Measurements from ENCODE around the gene UNC80. TPM values are rescaled to one million over a fixed set of nuclear protein-coding genes. Genes with fewer than 3 reads are reported as not detected.

UNC80 gene
- total and polyA plus RNA-seq, 2 donors (not counting 1 experiment from before 2014, with no cell fraction given) = under 0.01 TPM; not detected in 1

DNA sequence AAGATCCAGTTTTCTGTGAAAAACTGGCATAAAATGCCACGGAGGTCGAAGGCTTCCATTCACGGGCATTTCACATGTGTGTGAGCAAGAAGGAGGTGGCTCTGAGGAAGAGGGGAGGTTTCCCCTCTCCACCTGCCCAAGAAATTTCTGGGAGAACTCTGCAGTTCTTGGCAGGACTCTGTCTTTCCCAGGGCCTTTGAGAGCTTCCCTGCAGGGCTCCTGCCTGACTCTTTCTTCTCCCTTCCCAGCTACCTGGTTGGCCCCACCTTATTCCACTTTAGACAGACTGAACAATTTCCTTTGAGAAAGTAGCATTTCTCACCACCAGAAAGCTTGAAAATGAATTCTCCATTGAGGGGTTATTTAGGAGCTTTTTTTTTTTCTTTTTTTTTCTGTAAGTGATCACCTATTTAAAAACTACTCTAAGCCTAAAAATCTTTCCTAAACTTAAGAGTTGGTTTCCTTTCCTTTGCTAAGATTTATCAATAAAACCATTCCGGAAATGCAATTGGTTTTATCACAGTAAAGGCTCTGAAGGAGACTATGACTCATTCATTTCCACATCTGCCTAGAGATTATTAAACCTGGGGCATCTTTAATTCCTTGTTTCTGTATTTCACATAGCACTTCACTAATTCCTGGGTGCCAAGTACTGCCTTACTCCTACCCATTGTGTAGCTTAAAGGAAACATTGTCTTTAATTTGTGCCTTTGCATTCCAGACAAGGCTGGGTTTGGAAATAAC is 59.3 kb downstream of the UNC80 start:
- Histone ChIP-seq H3K79me2 (ENCODE audit: control insufficient read depth, insufficient read depth, low read length) (no peaks in the 10 kb centered on the region), H3K4me2 (ENCODE audit: extremely low read depth, insufficient read depth, low read length) (no peak overlapping the region), H3K27me3 (ENCODE audit: control insufficient read depth, insufficient read depth, low read length) (no peaks in the 10 kb centered on the region), H3K36me3 (ENCODE audit: control insufficient read depth, insufficient read depth, low read length) (no peaks in the 10 kb centered on the region), H3K4me3 (replicated peaks in 1 of 4; ENCODE audit: control extremely low read depth in 1 of 4, insufficient read depth in 1 of 4, low read depth in 3 of 4, low read length in 4 of 4) (no peak overlapping the region), H3K9ac (ENCODE audit: insufficient read depth, low read length) (no peak overlapping the region), H2AFZ (ENCODE audit: low read length) (no peak overlapping the region), H4K20me1 (ENCODE audit: control insufficient read depth, extremely low read depth, insufficient read depth, low read length) (no peaks in the 10 kb centered on the region), H3K27ac (ENCODE audit: insufficient read depth, low read length) (no peak overlapping the region), H3K4me1 (ENCODE audit: control insufficient read depth, extremely low read depth, insufficient read depth, low read length) (no peaks in the 10 kb centered on the region), H3K9me3 (ENCODE audit: control insufficient read depth, insufficient read depth, low read depth, low read length) (no peaks in the 10 kb centered on the region)
- TF ChIP-seq, protein P1, sequence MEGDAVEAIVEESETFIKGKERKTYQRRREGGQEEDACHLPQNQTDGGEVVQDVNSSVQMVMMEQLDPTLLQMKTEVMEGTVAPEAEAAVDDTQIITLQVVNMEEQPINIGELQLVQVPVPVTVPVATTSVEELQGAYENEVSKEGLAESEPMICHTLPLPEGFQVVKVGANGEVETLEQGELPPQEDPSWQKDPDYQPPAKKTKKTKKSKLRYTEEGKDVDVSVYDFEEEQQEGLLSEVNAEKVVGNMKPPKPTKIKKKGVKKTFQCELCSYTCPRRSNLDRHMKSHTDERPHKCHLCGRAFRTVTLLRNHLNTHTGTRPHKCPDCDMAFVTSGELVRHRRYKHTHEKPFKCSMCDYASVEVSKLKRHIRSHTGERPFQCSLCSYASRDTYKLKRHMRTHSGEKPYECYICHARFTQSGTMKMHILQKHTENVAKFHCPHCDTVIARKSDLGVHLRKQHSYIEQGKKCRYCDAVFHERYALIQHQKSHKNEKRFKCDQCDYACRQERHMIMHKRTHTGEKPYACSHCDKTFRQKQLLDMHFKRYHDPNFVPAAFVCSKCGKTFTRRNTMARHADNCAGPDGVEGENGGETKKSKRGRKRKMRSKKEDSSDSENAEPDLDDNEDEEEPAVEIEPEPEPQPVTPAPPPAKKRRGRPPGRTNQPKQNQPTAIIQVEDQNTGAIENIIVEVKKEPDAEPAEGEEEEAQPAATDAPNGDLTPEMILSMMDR (conservative IDR thresholded peaks at IDR 0.05 in 1 of 2, IDR thresholded peaks at IDR 0.05 in 1 of 2; ENCODE audit: low read depth in 1 of 2, low read length in 2 of 2) = no peak
- no peak for TF ChIP-seq EZH2 (IDR thresholded peaks at IDR 0.05; ENCODE audit: low read length, missing control alignments)
- no peak for DNase-seq (ENCODE audit: low read depth in 2 of 2)

DNA sequence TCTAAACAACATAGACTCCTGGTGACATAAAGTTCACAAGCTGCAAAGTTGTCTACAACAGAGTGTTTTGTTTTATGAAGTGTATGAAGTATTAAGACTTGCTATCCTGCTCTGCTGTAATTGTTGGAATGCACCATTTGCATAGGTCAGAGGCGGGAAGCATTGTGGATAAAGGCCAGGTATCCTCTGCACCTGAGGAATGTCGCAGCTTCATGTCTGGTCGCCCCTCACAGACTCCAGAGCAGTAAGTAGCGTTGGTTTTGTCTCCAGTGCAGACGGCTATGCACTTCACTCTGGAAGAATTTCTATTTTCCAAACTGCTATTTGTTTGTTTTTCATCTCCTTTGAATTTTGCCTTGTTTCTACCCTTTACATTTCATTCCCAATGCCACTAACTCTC is 63.1 kb downstream of the UNC80 start:
- Histone ChIP-seq H3K4me3 (replicated peaks in 1 of 4; ENCODE audit: control extremely low read depth in 1 of 4, insufficient read depth in 1 of 4, low read depth in 3 of 4, low read length in 4 of 4) (no peak overlapping the region), H3K36me3 (ENCODE audit: control insufficient read depth, insufficient read depth, low read length) (no peaks in the 10 kb centered on the region), H2AFZ (ENCODE audit: low read length) (no peak overlapping the region), H3K9ac (ENCODE audit: insufficient read depth, low read length) (no peak overlapping the region), H3K27me3 (ENCODE audit: control insufficient read depth, insufficient read depth, low read length) (no peaks in the 10 kb centered on the region), H3K27ac (ENCODE audit: insufficient read depth, low read length) (no peak overlapping the region), H3K9me3 (ENCODE audit: control insufficient read depth, insufficient read depth, low read depth, low read length) (no peaks in the 10 kb centered on the region), H4K20me1 (ENCODE audit: control insufficient read depth, extremely low read depth, insufficient read depth, low read length) (no peaks in the 10 kb centered on the region), H3K4me2 (ENCODE audit: extremely low read depth, insufficient read depth, low read length) (no peak overlapping the region), H3K79me2 (ENCODE audit: control insufficient read depth, insufficient read depth, low read length) (no peaks in the 10 kb centered on the region), H3K4me1 (ENCODE audit: control insufficient read depth, extremely low read depth, insufficient read depth, low read length) (no peaks in the 10 kb centered on the region)
- TF ChIP-seq, protein P1 (conservative IDR thresholded peaks at IDR 0.05 in 1 of 2, IDR thresholded peaks at IDR 0.05 in 1 of 2; ENCODE audit: low read depth in 1 of 2, low read length in 2 of 2) = no peak
- TF ChIP-seq EZH2 (IDR thresholded peaks at IDR 0.05; ENCODE audit: low read length, missing control alignments) = no peak
- no peak for DNase-seq (ENCODE audit: low read depth in 2 of 2)

DNA sequence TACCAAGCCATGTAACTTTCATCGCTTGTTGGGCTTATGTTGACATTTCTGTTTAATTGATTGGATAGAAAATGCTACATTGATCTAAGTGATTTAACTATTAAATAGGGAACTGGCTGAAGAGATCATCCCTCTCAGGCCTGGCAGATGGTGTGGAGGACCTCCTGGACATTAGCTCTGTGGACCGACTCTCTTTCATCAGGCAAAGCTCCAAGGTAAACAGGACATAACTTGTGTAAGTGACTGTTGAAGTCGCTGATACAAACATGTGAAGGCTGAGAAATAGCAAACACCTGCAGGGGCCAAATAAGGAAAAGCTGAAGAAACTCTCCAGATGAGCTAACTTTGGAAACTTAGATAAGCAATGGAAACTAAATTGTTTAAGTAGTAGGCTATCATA is 68.8 kb downstream of the UNC80 start:
- Histone ChIP-seq H3K79me2 (ENCODE audit: control insufficient read depth, insufficient read depth, low read length) (no peaks in the 10 kb centered on the region), H3K27me3 (ENCODE audit: control insufficient read depth, insufficient read depth, low read length) (no peaks in the 10 kb centered on the region), H3K36me3 (ENCODE audit: control insufficient read depth, insufficient read depth, low read length) (no peaks in the 10 kb centered on the region), H2AFZ (ENCODE audit: low read length) (no peak overlapping the region), H3K4me3 (replicated peaks in 1 of 4; ENCODE audit: control extremely low read depth in 1 of 4, insufficient read depth in 1 of 4, low read depth in 3 of 4, low read length in 4 of 4) (no peak overlapping the region), H3K9me3 (ENCODE audit: control insufficient read depth, insufficient read depth, low read depth, low read length) (no peaks in the 10 kb centered on the region), H3K9ac (ENCODE audit: insufficient read depth, low read length) (no peak overlapping the region), H3K27ac (ENCODE audit: insufficient read depth, low read length) (no peak overlapping the region), H3K4me2 (ENCODE audit: extremely low read depth, insufficient read depth, low read length) (no peak overlapping the region), H3K4me1 (ENCODE audit: control insufficient read depth, extremely low read depth, insufficient read depth, low read length) (no peaks in the 10 kb centered on the region), H4K20me1 (ENCODE audit: control insufficient read depth, extremely low read depth, insufficient read depth, low read length) (no peaks in the 10 kb centered on the region)
- TF ChIP-seq, protein P1 (conservative IDR thresholded peaks at IDR 0.05 in 1 of 2, IDR thresholded peaks at IDR 0.05 in 1 of 2; ENCODE audit: low read depth in 1 of 2, low read length in 2 of 2) = no peak
- no peak for TF ChIP-seq EZH2 (IDR thresholded peaks at IDR 0.05; ENCODE audit: low read length, missing control alignments)
- no peak for DNase-seq (ENCODE audit: low read depth in 2 of 2)
